Epithelial cell of proximal tubule (primary cell): ENCODE results near the gene TMEM150B. TPM values are rescaled to one million over a fixed set of nuclear protein-coding genes. Genes with fewer than 3 reads are reported as not detected.
"Not testable (repeated sequence)": the region's sequence is repeated elsewhere in the genome, so short reads cannot be mapped to it uniquely, and the experiment has no call there.

Experiments
- DNase-seq: peaks from one replicate; pipeline ENCODE4 v3.0.0-alpha.2; 2011; ENCODE audit warnings: low read depth
- H3K4me3 ChIP-seq: 2 replicates; pipeline ENCODE4 v1.5.1; 2011; ENCODE audit warnings: low read depth, mild to moderate bottlenecking, low read length
- total RNA-seq: library from RNA; depleted of rRNA; stranded (reverse); fragments of >200 nt; gene quantifications from 2 replicates; pipeline ENCODE4 v1.2.3, GENCODE V29; 2015
- TF ChIP-seq, protein P1 (sequence below): conservative IDR thresholded peaks from 2 replicates; pipeline ENCODE4 v1.5.1; 2012; ENCODE audit warnings: low read depth, mild to moderate bottlenecking, low read length

TMEM150B gene
- total RNA-seq, 1 donor from 2014 or later: not detected

DNA sequence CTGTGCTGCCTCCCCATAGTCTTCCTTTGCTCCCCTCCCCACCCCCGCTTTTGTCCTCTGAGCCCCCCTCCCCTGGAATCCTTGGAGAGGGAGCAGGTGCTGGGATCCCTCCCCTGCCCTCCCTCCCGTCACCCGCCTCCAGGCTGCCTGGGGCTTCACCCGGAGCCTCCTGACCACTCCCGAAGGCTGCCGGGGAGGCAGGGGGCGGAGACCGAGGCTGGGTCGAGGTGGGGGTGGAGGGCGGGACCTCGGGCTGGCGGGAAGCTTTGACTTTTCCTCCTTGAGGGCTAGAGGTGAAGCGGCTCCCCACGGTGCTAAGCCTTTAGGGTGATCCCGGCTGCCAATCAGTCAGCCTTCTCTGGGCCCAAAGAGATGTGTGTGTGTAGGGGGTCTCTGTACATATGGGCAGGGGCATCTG lies 16.0 kb upstream of the TMEM150B start:
- DNase-seq: no peak
- H3K4me3 ChIP-seq: peak overlapping the region; percentile 89
- TF ChIP-seq, protein P1, sequence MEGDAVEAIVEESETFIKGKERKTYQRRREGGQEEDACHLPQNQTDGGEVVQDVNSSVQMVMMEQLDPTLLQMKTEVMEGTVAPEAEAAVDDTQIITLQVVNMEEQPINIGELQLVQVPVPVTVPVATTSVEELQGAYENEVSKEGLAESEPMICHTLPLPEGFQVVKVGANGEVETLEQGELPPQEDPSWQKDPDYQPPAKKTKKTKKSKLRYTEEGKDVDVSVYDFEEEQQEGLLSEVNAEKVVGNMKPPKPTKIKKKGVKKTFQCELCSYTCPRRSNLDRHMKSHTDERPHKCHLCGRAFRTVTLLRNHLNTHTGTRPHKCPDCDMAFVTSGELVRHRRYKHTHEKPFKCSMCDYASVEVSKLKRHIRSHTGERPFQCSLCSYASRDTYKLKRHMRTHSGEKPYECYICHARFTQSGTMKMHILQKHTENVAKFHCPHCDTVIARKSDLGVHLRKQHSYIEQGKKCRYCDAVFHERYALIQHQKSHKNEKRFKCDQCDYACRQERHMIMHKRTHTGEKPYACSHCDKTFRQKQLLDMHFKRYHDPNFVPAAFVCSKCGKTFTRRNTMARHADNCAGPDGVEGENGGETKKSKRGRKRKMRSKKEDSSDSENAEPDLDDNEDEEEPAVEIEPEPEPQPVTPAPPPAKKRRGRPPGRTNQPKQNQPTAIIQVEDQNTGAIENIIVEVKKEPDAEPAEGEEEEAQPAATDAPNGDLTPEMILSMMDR: no peak

DNA sequence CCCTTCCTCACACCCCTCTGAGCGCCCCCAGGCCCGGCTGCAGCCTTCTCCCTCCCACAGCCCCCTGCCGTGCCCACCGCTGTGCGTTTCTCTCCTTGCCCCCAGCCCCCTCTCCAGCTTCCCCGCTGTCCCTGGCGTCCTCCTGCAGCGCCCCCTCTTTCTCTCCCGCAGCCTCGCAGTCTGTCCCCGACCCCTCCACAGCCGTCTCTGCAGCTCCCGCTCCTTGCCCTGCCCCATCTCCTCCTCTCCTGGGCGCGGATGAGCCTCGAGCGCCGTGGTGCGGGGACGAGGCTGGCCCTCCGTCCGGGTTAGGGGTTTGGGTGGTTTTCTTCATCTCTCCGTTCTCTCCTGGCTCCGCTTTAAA lies 15.6 kb upstream of the TMEM150B start:
- H3K4me3 ChIP-seq: peak overlapping the region; percentile 89
- TF ChIP-seq, protein P1: peak; percentile 33
- DNase-seq: no peak

DNA sequence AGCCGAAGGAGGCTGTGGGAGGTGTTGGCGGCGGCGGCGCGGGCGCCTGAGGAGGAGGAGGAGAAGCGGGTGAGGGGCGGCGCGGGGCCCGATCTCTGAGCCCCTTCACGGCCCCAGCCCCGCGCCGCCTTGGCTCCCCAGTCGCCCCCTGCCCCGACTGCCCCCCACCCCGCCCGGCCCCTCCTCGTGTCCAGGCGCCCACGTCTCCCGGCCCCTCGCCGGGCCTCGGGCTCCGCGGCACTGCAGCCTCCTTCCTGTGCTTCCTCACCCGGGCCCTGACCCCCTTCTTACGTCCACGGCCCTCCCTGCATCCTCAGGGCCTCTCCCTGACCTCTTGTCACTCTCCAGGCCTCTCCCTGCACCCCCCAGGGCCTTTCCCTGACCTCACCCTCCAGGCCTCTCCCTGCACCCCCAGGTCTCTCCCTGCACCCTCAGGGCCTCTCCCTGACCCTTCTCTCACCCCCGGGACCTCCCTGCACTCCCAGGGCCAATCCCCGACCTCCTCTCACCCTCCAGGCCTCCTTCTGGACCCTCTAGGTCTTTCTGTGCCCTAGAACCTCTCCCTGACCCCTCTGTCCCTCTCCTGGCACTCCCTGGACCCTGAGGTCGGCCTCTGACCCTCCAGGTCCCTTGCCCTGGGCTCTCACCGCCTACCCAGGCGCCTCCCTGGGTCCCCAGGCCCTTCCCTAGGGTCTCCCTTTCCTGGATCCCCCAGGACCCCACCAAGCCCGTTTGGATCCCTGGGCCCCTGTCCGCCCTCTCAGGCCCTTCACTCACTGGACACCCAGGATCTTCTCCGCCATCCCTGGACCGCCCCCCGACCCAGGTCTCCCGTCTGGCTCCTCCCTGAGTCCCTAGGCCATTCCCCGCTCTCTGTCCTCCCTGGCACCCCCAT lies 15.0 kb upstream of the TMEM150B start:
- TF ChIP-seq, protein P1: no peak
- DNase-seq: no peak

DNA sequence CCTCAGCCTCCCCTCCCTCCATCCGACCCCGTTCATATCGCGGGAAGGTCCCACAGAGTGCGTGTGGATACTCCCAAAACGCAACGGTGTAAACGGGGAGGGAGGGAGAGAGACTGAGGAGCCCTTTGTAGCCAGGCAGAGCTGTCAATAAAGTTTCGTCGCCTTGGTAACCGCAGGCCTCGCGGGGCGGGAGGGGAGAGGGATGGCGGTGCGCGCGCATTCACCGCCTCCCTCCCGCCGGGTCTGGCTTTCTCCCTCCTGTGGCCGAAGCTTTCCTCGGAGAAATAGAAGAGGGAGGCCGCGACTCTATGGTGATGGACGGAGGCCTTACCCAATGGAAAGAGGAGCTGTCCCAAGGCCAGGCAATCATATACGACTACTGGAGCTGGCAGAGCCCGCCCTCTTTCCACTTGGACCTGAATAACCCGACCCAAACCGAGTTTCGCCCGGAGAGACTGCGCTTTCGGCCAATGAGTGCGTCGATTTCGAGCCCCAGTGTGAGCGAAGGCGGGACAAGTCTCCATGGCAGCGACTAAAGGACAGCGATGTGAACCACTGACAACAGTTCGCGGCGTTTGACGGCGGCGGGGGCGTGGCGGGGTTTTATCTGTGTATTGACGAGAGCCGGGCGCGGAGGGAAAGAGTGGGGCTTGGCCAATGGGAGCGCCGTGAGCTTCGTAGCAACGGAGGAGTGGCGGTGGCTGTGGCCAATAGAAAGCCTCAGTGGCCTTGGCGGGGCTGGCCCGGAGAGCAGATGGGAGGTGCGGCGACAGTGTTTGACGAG lies 14.2 kb upstream of the TMEM150B start, which contains the start of gene KMT5C:
KMT5C (plus strand) TSS at position 772 of the 784 bp plus-strand sequence. CDS start 2,061 bp downstream, outside the sequence.
- TF ChIP-seq, protein P1: peak; percentile 37

More for the DNA sequence above, 15.0 kb upstream of the TMEM150B start:
- H3K4me3 ChIP-seq: peak overlapping the region; percentile 89

DNA sequence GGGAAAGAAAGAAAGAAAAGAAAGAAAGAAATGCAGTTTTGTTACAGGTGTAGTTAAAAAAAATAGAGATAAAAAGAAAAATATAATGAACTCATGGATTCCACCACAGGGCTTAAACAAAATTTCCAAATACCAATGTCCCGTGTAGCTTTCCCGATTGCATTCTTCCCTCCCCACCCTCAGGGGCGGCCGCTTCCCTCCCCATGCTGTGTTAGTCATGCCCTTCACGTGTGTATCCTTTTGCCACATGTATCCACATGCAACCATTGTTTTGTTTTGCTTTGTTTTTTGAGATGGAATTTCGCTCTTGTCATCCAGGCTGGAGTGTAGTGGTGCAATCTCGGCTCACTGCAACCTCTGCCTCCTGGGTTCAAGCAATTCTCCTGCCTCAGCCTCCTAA lies 11.0 kb upstream of the TMEM150B start:
- no peak overlapping the region for H3K4me3 ChIP-seq
- DNase-seq: no peak
- TF ChIP-seq, protein P1: no peak

More for the DNA sequence above, 14.2 kb upstream of the TMEM150B start, which contains the start of gene KMT5C:
- H3K4me3 ChIP-seq: peak within 1 kb of the TSS; percentile 89
- peak; percentile 99 for DNase-seq

DNA sequence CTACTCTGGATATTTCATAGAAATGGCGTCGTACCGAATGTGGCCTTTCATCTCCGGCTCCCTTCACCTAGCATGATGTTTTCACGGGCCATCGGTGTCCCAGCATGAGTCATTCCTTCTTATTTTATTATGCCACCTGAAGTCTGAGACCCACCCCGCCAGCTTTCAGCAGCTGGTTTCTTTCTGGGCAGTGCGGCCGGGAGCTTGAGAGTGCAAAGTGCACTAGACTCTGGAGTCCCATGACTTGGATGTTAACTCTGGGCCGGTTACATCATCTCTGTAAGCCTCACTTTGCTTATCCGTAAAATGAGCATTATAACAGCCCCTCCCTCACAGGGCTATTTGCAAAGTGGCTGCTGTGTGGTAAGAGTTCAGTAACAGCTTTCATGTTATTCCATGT lies 8.7 kb upstream of the TMEM150B start:
- no peak overlapping the region for H3K4me3 ChIP-seq
- TF ChIP-seq, protein P1: no peak
- DNase-seq: peak; percentile 33

DNA sequence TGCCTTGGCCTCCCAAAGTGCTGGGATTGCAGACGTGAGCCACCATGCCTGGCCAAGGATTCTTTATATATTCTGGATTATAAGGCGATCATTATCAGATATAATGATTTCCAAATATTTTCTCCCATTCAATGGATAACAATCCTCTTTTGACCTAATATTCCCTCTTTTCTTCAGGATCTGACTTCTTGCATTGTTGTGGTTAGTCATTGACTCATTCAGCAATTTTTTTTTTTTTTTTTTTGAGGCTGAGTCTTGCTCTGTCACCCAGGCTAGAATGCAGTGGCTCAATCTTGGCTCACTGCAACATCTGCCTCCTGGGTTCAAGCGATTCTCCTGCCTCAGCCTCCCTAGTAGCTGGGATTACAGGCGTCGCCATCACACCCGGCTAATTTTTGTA lies 4.7 kb upstream of the TMEM150B start:
- not testable (repeated sequence) for H3K4me3 ChIP-seq, DNase-seq

DNA sequence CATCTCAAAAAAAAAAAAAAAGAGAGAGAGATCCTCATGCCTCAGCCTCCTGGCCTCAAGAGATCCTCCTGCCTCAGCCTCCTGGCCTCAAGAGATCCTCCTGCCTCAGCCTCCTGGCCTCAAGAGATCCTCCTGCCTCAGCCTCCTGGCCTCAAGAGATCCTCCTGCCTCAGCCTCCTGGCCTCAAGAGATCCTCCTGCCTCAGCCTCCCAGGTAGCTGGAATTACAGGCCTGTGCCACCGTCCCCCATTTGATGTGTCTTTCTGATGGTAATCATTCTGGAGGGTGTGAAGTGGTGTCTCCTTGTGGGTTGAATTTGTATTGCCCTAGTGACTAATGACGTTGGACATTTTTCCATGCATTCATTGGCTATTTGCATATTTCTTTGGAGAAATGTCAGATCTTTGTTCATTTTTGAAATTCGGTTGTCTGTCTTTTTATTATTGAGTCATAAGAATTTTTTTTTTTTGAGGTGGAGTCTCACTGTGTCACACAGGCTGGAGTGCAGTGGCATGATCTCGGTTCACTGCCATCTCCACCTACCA lies 3.7 kb upstream of the TMEM150B start:
- not testable (repeated sequence) for DNase-seq, H3K4me3 ChIP-seq
